Omental fat pad (tissue), 4 donors: ENCODE data around the gene KYAT1. TPM values are rescaled to one million over a fixed set of nuclear protein-coding genes. Genes with fewer than 3 reads are reported as not detected.
A peak's percentile ranks its signal among the peaks of the same experiment; 100 is the strongest.
"Not testable (repeated sequence)": the region's sequence is repeated elsewhere in the genome, so short reads cannot be mapped to it uniquely, and the experiment has no call there.

Experiments used
- ATAC-seq: fragments of 150-250 bp; one replicate; pipeline ENCODE4 v1.9.1; 2016; ENCODE audit warnings: mild to moderate bottlenecking, moderate library complexity; ENCODE audit not compliant: low FRiP score
- DNase-seq: peaks from one replicate; pipeline ENCODE4 v3.0.0-alpha.2; 2019; ENCODE audit warnings: low spot score
- CTCF ChIP-seq, 3 donors: fragments of 450-650 bp; IDR thresholded peaks; one replicate each; pipeline ENCODE4 v1.5.1; 2016 to 2017; ENCODE audit warnings: antibody characterized with exemption in 3 of 3, mild to moderate bottlenecking in 3 of 3, moderate library complexity in 2 of 3
- total RNA-seq, 4 donors: library from RNA; depleted of rRNA; stranded (reverse); fragments of >200 nt; gene quantifications; one replicate each; pipeline ENCODE4 v1.1.0, GENCODE V29; 2016

The KYAT1 gene
- total RNA-seq, 4 donors from 2014 or later = 2.9 to 9.3 (median 4.1) TPM

- no peak for DNase-seq
- no peak for TF ChIP-seq CTCF (IDR thresholded peaks at IDR 0.05)
- ATAC-seq = no peak
Observed at GRCh38 chr9:128885376-128885775, 3.6 kb upstream of the KYAT1 start.

- no peak for TF ChIP-seq CTCF (IDR thresholded peaks at IDR 0.05)
Observed at GRCh38 chr9:128884164-128884563, 2.4 kb upstream of the KYAT1 start.

GRCh38 chr9:128882677-128883603 lies 1.2 kb upstream of the KYAT1 start:
- TF ChIP-seq CTCF (IDR thresholded peaks at IDR 0.05) = no peak
- no peak for DNase-seq
- peak; percentile 51 for ATAC-seq

More at GRCh38 chr9:128884164-128884563, 2.4 kb upstream of the KYAT1 start:
- DNase-seq = no peak
- no peak for ATAC-seq

- TF ChIP-seq CTCF (IDR thresholded peaks at IDR 0.05) = no peak
- no peak for ATAC-seq
- DNase-seq = no peak
Observed at GRCh38 chr9:128877852-128878251, 3.9 kb downstream of the KYAT1 start.

- ATAC-seq, DNase-seq: not testable (repeated sequence)
Observed at GRCh38 chr9:128870941-128871265, 10.8 kb downstream of the KYAT1 start.

- DNase-seq (no peak), ATAC-seq (no peak)
- no peak for TF ChIP-seq CTCF (IDR thresholded peaks at IDR 0.05)
Observed at GRCh38 chr9:128870128-128870940, 11.4 kb downstream of the KYAT1 start.

- ATAC-seq (peak; percentile 75), DNase-seq (peak; percentile 63)
- TF ChIP-seq CTCF (IDR thresholded peaks at IDR 0.05) = peak in 2 of 3 donors; percentile 96 to 99
Observed at GRCh38 chr9:128863647-128864046, 18.1 kb downstream of the KYAT1 start.
